Activated T-helper 1 cell treated with anti-CD3 and anti-CD28 coated beads, Interleukin-12 subunit alpha, Interleukin-12 subunit beta, Interleukin-2, Interleukin-4 antibody, amounts not matched to agents 30 ng/mL and 10 ng/mL and 1 ng/mL, durations not matched to agents 14 hours and 24 hours and 36 hours (primary cell): ENCODE measurements around the gene GALNT17. TPM values are rescaled to one million over a fixed set of nuclear protein-coding genes. Genes with fewer than 3 reads are reported as not detected.
A peak's percentile ranks its signal among the peaks of the same experiment; 100 is the strongest.

ENCODE experiments used
- DNase-seq: peaks from one replicate; pipeline ENCODE4 v3.0.0; 2021; ENCODE audit warnings: low spot score
- H3K27ac Mint-ChIP-seq: one replicate; pipeline ENCODE4 v1.8.0; 2021; ENCODE audit warnings: mild to moderate bottlenecking, mixed read lengths
- H3K27me3 Mint-ChIP-seq: one replicate; pipeline ENCODE4 v1.8.0; 2022; ENCODE audit warnings: mild to moderate bottlenecking, moderate library complexity, mixed read lengths; ENCODE audit not compliant: insufficient read depth
- H3K36me3 Mint-ChIP-seq: one replicate; pipeline ENCODE4 v1.8.0; 2021; ENCODE audit warnings: low read depth, mixed read lengths
- H3K4me1 Mint-ChIP-seq: one replicate; pipeline ENCODE4 v1.8.0; 2021; ENCODE audit warnings: low read depth, mixed read lengths
- H3K4me3 Mint-ChIP-seq: one replicate; pipeline ENCODE4 v1.8.0; 2021; ENCODE audit warnings: mild to moderate bottlenecking, moderate library complexity, mixed read lengths
- H3K9me3 Mint-ChIP-seq: one replicate; pipeline ENCODE4 v1.8.0; 2021; ENCODE audit warnings: mixed read lengths
- intact Hi-C: fragments of 100-400 bp; cut with micrococcal nuclease; formaldehyde crosslinking; loops from one replicate; pipeline ENCODE4 v1.15.1; 2024
- total RNA-seq: library from RNA; stranded (reverse); gene quantifications from 2 replicates; pipeline ENCODE4 v1.2.3, GENCODE V29; 2022

Gene GALNT17
- total RNA-seq, 1 donor from 2014 or later = not detected

DNA sequence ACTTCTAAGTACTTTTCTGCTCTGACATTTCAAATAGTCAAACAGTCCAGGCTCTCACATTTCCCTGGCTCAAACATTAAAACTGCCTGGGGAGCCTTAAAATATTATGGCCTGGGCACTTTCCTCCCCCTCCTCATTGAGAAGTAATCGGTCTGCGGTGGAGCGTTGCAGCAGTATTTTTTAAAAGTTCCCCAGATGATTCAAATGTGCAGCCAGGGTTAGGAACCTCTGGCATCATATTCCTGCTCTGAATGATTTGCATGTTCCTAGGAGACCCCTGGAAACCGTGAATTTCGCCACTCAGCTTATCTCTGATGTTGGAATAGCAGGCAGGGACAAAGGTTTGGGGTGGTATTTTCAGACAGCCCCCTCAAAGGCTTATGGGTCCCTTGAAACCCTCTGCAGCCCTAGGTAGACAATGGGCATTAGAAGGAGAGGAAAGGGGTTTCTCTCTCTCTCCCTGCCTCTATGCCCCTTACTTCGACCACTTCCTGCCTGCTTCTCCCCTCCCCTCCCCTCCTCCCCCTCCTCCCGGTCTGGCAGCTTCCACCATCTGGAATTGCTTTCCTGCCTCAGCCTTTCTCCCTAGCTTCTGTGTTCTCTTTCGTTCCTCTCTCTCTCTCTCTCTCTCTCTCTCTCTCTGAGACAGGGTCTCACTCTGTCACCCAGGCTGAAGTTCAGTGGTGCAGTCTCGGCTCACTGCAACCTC, 622.2 kb downstream of the GALNT17 start:
- intact Hi-C loops = no loop called here
- H3K36me3 Mint-ChIP-seq = no peaks in the 10 kb centered on the region
- H3K27me3 Mint-ChIP-seq = no peaks in the 10 kb centered on the region
- no peak overlapping the region for H3K27ac Mint-ChIP-seq
- DNase-seq = no peak
- H3K4me1 Mint-ChIP-seq = no peaks in the 10 kb centered on the region
- peaks cover 4% of the 10 kb centered on the region for H3K9me3 Mint-ChIP-seq
- no peak overlapping the region for H3K4me3 Mint-ChIP-seq

GRCh38 chr7:71754828-71755227, 622.9 kb downstream of the GALNT17 start:
- no peaks in the 10 kb centered on the region for H3K27me3 Mint-ChIP-seq
- H3K4me1 Mint-ChIP-seq = no peaks in the 10 kb centered on the region
- no peak overlapping the region for H3K27ac Mint-ChIP-seq
- intact Hi-C loops = no loop called here
- no peak for DNase-seq
- H3K9me3 Mint-ChIP-seq = peaks cover 4% of the 10 kb centered on the region
- H3K4me3 Mint-ChIP-seq = no peak overlapping the region
- no peaks in the 10 kb centered on the region for H3K36me3 Mint-ChIP-seq

DNA sequence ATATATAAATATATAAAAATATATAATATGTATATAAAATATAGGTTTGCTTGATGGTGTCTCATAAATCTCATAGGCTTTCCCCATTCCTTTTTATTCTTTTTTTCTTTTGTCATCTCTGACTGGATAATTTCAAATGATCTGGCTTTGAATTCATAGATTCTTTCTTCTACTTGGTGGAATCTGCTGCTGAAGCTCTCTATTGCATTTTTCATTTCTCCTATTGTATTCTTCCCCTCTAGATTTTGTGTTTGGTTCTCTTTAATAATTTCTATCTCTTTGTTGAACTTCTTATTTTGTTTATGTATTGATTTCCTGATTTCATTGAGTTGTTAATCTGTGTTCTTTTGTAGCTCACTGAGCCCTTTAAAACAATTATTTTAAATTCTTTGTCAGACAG, 629.4 kb downstream of the GALNT17 start:
- intact Hi-C loops = no loop called here
- no peak for DNase-seq
- no peaks in the 10 kb centered on the region for H3K4me1 Mint-ChIP-seq
- H3K4me3 Mint-ChIP-seq = no peak overlapping the region
- no peaks in the 10 kb centered on the region for H3K27me3 Mint-ChIP-seq
- H3K9me3 Mint-ChIP-seq = peaks cover 15% of the 10 kb centered on the region
- peak overlapping the region; percentile 16 for H3K27ac Mint-ChIP-seq
- no peaks in the 10 kb centered on the region for H3K36me3 Mint-ChIP-seq
